K562 (cell line): ENCODE results near the gene XRN2. TPM values are rescaled to one million over a fixed set of nuclear protein-coding genes. Genes with fewer than 3 reads are reported as not detected.

Experiments used
- ATAC-seq: fragments of 200-7000 bp; cut with Tn5 transposase; 3 replicates; pipeline ENCODE4 v1.9.1; 2020; ENCODE audit warnings: moderate library complexity
- BruUV-seq: library from RNA; stranded (reverse); fragments of 400-500 nt; replicated peaks from 2 replicates; lab custom pipeline; 2021; lab: Mats Ljungman, UMichigan
- CTCF ChIA-PET: fragments of 300-600 bp; formaldehyde crosslinking; extraction: SDS; loops from one replicate; lab custom pipeline; 2021; ENCODE audit warnings: low intra/inter-chr PET ratio; lab: Yijun Ruan, JAX
- POLR2A ChIA-PET: fragments of 300-600, 350-650 bp; sonication (Branson Sonifier 250); formaldehyde crosslinking; extraction: SDS; loops from one replicate; lab custom pipeline; 2021; ENCODE audit warnings: antibody characterized with exemption, inconsistent platforms; lab: Yijun Ruan, JAX
- DNase-seq, 4 experiments: peaks; one replicate each; pipeline versions ENCODE4 v3.0.0 to v3.0.0-alpha.2; 2011 to 2018; ENCODE audit warnings: low spot score in 3 of 4, mixed read lengths in 3 of 4; ENCODE audit errors: extremely low read depth in 1 of 4
- FAIRE-seq: peaks from 2 replicates; lab custom pipeline; 2011; peaks lifted over from hg19 to GRCh38; lab: Jason Lieb, UNC
- H2AFZ ChIP-seq: 2 replicates; pipeline ENCODE4 v1.6.0; 2011; ENCODE audit warnings: low read depth, low read length, control low read depth, inconsistent platforms
- H3K27ac ChIP-seq: fragments of 200-600 bp; 3 replicates; pipeline ENCODE4 v1.8.0; 2011; ENCODE audit warnings: low read depth, mild to moderate bottlenecking, control low read depth, inconsistent platforms, low read length, moderate library complexity, mixed read lengths; ENCODE audit errors: extremely low read depth
- H3K27me3 ChIP-seq, 2 experiments: fragments of 300-600 bp in 1 of 2; 2 replicates in 1 of 2; 3 replicates in 1 of 2; pipeline versions ENCODE4 v1.6.0 to v1.8.0; 2011; ENCODE audit warnings: inconsistent platforms in 2 of 2, low read length in 2 of 2, mild to moderate bottlenecking in 1 of 2, mixed read lengths in 1 of 2, moderate library complexity in 1 of 2; ENCODE audit not compliant: control insufficient read depth in 2 of 2, insufficient read depth in 2 of 2
- H3K36me3 ChIP-seq: fragments of 300-600 bp; 3 replicates; pipeline ENCODE4 v1.8.0; 2011; ENCODE audit warnings: mild to moderate bottlenecking, low read length, inconsistent platforms; ENCODE audit not compliant: control insufficient read depth, insufficient read depth
- H3K4me1 ChIP-seq, 2 experiments: fragments of 200-600 bp in 1 of 2; replicated peaks in 1 of 2; 2 replicates in 1 of 2; 3 replicates in 1 of 2; pipeline versions ENCODE4 v1.5.1 to v1.8.0; 2011; ENCODE audit warnings: inconsistent platforms in 2 of 2, low read length in 2 of 2, mild to moderate bottlenecking in 1 of 2, mixed read lengths in 1 of 2, moderate library complexity in 1 of 2; ENCODE audit not compliant: control insufficient read depth in 2 of 2, insufficient read depth in 2 of 2
- H3K4me2 ChIP-seq: 2 replicates; pipeline ENCODE4 v1.6.1; 2011; ENCODE audit warnings: low read length, control low read depth, inconsistent platforms, mixed read lengths; ENCODE audit not compliant: insufficient read depth
- H3K4me3 ChIP-seq: fragments of 200-600 bp; sonication (generic), shearing (Covaris generic); 2 replicates; pipeline ENCODE4 v1.5.1; 2016; ENCODE audit warnings: control low read depth, inconsistent platforms
- H3K79me2 ChIP-seq: fragments of 200-600 bp; 3 replicates; pipeline ENCODE4 v1.8.0; 2011; ENCODE audit warnings: low read length, inconsistent platforms; ENCODE audit not compliant: control insufficient read depth, insufficient read depth
- H3K9ac ChIP-seq, 2 experiments: 2 replicates each; pipeline versions ENCODE4 v1.6.0 to v1.6.1; 2011; ENCODE audit warnings: low read depth in 2 of 2, low read length in 2 of 2, control low read depth in 1 of 2, inconsistent platforms in 1 of 2, mild to moderate bottlenecking in 1 of 2, mixed read lengths in 1 of 2; ENCODE audit not compliant: insufficient read depth in 1 of 2
- H3K9me1 ChIP-seq: one replicate; pipeline ENCODE4 v1.6.0; 2011; ENCODE audit warnings: inconsistent platforms, mild to moderate bottlenecking, low read length, moderate library complexity; ENCODE audit not compliant: control insufficient read depth, insufficient read depth
- H3K9me3 ChIP-seq: replicated peaks from 2 replicates; pipeline ENCODE4 v1.5.1; 2011; ENCODE audit warnings: low read depth, low read length, inconsistent platforms; ENCODE audit not compliant: control insufficient read depth, insufficient read depth
- H4K20me1 ChIP-seq: replicated peaks from 2 replicates; pipeline ENCODE4 v1.6.1; 2011; ENCODE audit warnings: low read length, inconsistent platforms, mixed read lengths; ENCODE audit not compliant: control insufficient read depth, insufficient read depth
- CBX3 ChIP-seq, 2 experiments: IDR thresholded peaks; 1 replicate in 1 of 2; 2 replicates in 1 of 2; pipeline ENCODE4 v1.6.1; 2012; ENCODE audit warnings: inconsistent platforms in 2 of 2, low read length in 2 of 2, borderline replicate concordance in 1 of 2, control low read depth in 1 of 2
- CHD4 ChIP-seq: fragments of 200-600 bp; sonication (generic); IDR thresholded peaks from 3 replicates; pipeline ENCODE4 v1.6.1; 2012; ENCODE audit warnings: low read depth, mild to moderate bottlenecking, mixed read lengths, low read length, inconsistent platforms; ENCODE audit not compliant: insufficient read depth, insufficient replicate concordance, poor library complexity, severe bottlenecking
- NEUROD1 ChIP-seq: fragments of 150-350 bp; IDR thresholded peaks from 2 replicates; pipeline ENCODE4 v1.6.1; 2014; ENCODE audit warnings: borderline replicate concordance, low read length, low read depth; ENCODE audit not compliant: partially characterized antibody
- NR1H2 ChIP-seq: sonication (generic); formaldehyde crosslinking; IDR thresholded peaks from 2 replicates; pipeline ENCODE4 v1.4.0; 2020; ENCODE audit warnings: mild to moderate bottlenecking, missing genetic modification reagents
- POLR2A ChIP-seq: fragments of 450-650 bp; conservative IDR thresholded peaks from 2 replicates; pipeline ENCODE4 v1.6.1; 2016
- SMARCA4 ChIP-seq: fragments of 450-650 bp; IDR thresholded peaks from 2 replicates; pipeline ENCODE4 v1.6.1; 2016
- TEAD2 ChIP-seq: fragments of 450-650 bp; IDR thresholded peaks from 2 replicates; pipeline ENCODE4 v1.6.1; 2016; ENCODE audit warnings: missing genetic modification characterization, control low read depth, missing compliant biosample characterization
- ZNF140 ChIP-seq: fragments of 250-450 bp; sonication (Bioruptor Pico); IDR thresholded peaks from 2 replicates; pipeline ENCODE4 v1.8.0; 2021; ENCODE audit warnings: moderate library complexity, mild to moderate bottlenecking, inconsistent platforms
- ZNF57 ChIP-seq: fragments of 450-650 bp; formaldehyde crosslinking; IDR thresholded peaks from 2 replicates; pipeline ENCODE4 v1.4.0; 2020; ENCODE audit warnings: mild to moderate bottlenecking, moderate library complexity
- WGBS: fragments of 100-300 bp; shearing (Covaris generic); methylation state at CpG from one replicate; pipeline ENCODE4 v1.1.6; 2016; ENCODE audit warnings: low coverage, mixed read lengths; ENCODE audit not compliant: insufficient coverage; ENCODE audit errors: missing lambda C conversion rate; 5-methylcytosine and 5-hydroxymethylcytosine counted together
- in situ Hi-C: fragments of 300-500 bp; cut with MboI; formaldehyde crosslinking; loops from 4 replicates; pipeline ENCODE4 v1.15.0; 2018; ENCODE audit warnings: inconsistent platforms, mixed read lengths
- intact Hi-C: fragments of 100-400 bp; cut with micrococcal nuclease; formaldehyde crosslinking; loops from 2 replicates; pipeline ENCODE4 v1.14.2; 2022
- polyA plus RNA-seq, 8 experiments: library from polyadenylated mRNA; depleted of rRNA in 4 of 8; stranded (reverse) in 5 of 8; unstranded in 3 of 8; fragments of >200 nt; fragmentation: Nextera tagmentation in 2 of 8; fragmentation: Illumina TruSeq in 1 of 8; extraction: Ambion mirVana in 2 of 8; extraction: Trizol in 1 of 8; gene quantifications; 2 replicates each; pipeline versions ENCODE4 v1.2.1 to v1.2.3, GENCODE V29; 2011 to 2014; ENCODE audit warnings: inconsistent platforms in 1 of 8, missing spikeins in 1 of 8
- total RNA-seq, 7 experiments: library from RNA; depleted of rRNA in 6 of 7; stranded (reverse); fragments of >200 nt in 6 of 7; fragmentation: Illumina TruSeq in 2 of 7; extraction: Trizol in 2 of 7; gene quantifications; 2 replicates each; pipeline versions ENCODE4 v1.2.1 to v1.2.3, GENCODE V29; 2011 to 2021; ENCODE audit warnings: low replicate concordance in 1 of 7
- TF ChIP-seq, protein P1 (sequence below): sonication (generic); formaldehyde crosslinking; IDR thresholded peaks from 2 replicates; pipeline ENCODE4 v1.9.0; 2022; ENCODE audit warnings: mild to moderate bottlenecking, missing genetic modification reagents
- TF ChIP-seq, protein P2 (sequence below): fragments of 450-650 bp; IDR thresholded peaks from 2 replicates; pipeline ENCODE4 v1.6.1; 2018; ENCODE audit not compliant: partially characterized antibody
- TF ChIP-seq, protein P3 (sequence below): fragments of 450-650 bp; IDR thresholded peaks from 2 replicates; pipeline ENCODE4 v1.6.1; 2017; ENCODE audit warnings: mild to moderate bottlenecking, moderate library complexity

XRN2 gene
- total and polyA plus RNA-seq, 9 of the 15 experiments (the other 6 are each of a cell fraction or from before 2014, with no cell fraction given): 41.8 to 67.3 (median 51.4) TPM

DNA sequence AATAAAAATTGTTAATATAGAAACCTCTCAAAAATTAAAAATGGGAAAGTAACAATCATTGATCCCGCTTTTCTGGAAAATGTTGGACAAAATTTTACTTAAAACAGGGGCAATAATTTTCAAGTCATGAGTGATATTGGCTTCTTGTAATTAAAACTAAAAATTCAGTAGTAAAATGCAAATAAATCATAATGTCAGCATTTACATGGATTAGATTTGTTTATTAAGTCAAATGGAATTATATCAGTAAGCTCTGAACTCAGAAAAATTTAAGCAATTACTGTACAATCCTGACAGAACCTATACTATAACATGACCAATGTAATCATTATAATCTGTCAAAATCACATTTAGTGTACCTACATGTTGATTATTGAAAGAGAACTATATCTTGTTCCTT is 134.1 kb downstream of the XRN2 start:
- Histone ChIP-seq H4K20me1 (no peaks in the 10 kb centered on the region), H2AFZ (no peak overlapping the region), H3K27ac (no peak overlapping the region), H3K4me1 (no peaks in the 10 kb centered on the region), H3K4me2 (no peak overlapping the region), H3K9ac (no peak overlapping the region), H3K79me2 (no peaks in the 10 kb centered on the region), H3K36me3 (no peaks in the 10 kb centered on the region), H3K27me3 (no peaks in the 10 kb centered on the region; a peak in 1 of 5 replicates), H3K9me3 (no peaks in the 10 kb centered on the region), H3K4me3 (no peak overlapping the region), H3K9me1 (no peaks in the 10 kb centered on the region)
- no TSS peak for BruUV-seq
- ATAC-seq (no peak), DNase-seq (no peak), FAIRE-seq (no peak)
- ChIA-PET POLR2A (interaction anchor here (0.9 kb wide), 1 partner anchor 47 kb away, joined by 3 read pairs; no protein-coding TSS in a partner anchor), CTCF (no interaction called here)
- TF ChIP-seq, protein P1, sequence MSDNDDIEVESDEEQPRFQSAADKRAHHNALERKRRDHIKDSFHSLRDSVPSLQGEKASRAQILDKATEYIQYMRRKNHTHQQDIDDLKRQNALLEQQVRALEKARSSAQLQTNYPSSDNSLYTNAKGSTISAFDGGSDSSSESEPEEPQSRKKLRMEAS: no peak
- TF ChIP-seq POLR2A (no peak), CHD4 (no peak), NR1H2 (CRISPR knock-in tag) (no peak), CBX3 (IDR thresholded peaks at IDR 0.05; ENCODE audit: borderline replicate concordance in 1 of 2, low read length in 2 of 2) (no peak), ZNF57 (no peak), TEAD2 (no peak), ZNF140 (CRISPR knock-in tag) (no peak), SMARCA4 (no peak), NEUROD1 (no peak)
- TF ChIP-seq, protein P2, sequence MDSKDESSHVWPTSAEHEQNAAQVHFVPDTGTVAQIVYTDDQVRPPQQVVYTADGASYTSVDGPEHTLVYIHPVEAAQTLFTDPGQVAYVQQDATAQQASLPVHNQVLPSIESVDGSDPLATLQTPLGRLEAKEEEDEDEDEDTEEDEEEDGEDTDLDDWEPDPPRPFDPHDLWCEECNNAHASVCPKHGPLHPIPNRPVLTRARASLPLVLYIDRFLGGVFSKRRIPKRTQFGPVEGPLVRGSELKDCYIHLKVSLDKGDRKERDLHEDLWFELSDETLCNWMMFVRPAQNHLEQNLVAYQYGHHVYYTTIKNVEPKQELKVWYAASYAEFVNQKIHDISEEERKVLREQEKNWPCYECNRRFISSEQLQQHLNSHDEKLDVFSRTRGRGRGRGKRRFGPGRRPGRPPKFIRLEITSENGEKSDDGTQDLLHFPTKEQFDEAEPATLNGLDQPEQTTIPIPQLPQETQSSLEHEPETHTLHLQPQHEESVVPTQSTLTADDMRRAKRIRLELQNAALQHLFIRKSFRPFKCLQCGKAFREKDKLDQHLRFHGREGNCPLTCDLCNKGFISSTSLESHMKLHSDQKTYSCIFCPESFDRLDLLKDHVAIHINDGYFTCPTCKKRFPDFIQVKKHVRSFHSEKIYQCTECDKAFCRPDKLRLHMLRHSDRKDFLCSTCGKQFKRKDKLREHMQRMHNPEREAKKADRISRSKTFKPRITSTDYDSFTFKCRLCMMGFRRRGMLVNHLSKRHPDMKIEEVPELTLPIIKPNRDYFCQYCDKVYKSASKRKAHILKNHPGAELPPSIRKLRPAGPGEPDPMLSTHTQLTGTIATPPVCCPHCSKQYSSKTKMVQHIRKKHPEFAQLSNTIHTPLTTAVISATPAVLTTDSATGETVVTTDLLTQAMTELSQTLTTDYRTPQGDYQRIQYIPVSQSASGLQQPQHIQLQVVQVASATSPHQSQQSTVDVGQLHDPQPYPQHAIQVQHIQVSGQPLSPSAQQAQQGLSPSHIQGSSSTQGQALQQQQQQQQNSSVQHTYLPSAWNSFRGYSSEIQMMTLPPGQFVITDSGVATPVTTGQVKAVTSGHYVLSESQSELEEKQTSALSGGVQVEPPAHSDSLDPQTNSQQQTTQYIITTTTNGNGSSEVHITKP: no peak
- TF ChIP-seq, protein P3, sequence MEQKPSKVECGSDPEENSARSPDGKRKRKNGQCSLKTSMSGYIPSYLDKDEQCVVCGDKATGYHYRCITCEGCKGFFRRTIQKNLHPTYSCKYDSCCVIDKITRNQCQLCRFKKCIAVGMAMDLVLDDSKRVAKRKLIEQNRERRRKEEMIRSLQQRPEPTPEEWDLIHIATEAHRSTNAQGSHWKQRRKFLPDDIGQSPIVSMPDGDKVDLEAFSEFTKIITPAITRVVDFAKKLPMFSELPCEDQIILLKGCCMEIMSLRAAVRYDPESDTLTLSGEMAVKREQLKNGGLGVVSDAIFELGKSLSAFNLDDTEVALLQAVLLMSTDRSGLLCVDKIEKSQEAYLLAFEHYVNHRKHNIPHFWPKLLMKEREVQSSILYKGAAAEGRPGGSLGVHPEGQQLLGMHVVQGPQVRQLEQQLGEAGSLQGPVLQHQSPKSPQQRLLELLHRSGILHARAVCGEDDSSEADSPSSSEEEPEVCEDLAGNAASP: no peak
- WGBS: 0% methylated on average over 1 of the region's 1 CpG
- intact Hi-C loops (no loop called here), in situ Hi-C loops (no loop called here)
